GM19468 (cell line): ENCODE measurements around the gene S100A13.
A peak's percentile ranks its signal among the peaks of the same experiment; 100 is the strongest.
"Not testable (repeated sequence)": the region's sequence is repeated elsewhere in the genome, so short reads cannot be mapped to it uniquely, and the experiment has no call there.

Experiments
- ATAC-seq: cut with Tn5 transposase; IDR thresholded peaks from one replicate; pipeline ENCODE4 v1.9.1; 2021; ENCODE audit warnings: mild to moderate bottlenecking, moderate library complexity, moderate number of reproducible peaks; ENCODE audit not compliant: unreplicated experiment; ENCODE audit errors: extremely low read depth

Gene S100A13

DNA sequence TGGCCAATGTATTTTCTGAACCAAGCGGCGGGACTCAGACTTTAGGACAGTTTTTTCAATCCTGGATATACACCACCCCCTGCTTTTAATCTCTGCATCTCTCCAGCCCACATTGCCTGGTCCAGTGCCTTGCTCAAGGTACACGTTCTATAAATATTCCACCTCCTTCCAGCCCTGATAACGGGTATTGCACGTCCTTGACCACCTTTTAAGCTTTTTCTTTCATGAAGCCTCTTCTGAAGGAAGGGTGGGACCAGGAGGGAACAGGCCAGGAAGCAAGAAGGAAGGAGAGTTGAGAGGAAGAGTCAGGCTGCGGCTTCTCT, 17.8 kb downstream of the S100A13 start:
- ATAC-seq = no peak

DNA sequence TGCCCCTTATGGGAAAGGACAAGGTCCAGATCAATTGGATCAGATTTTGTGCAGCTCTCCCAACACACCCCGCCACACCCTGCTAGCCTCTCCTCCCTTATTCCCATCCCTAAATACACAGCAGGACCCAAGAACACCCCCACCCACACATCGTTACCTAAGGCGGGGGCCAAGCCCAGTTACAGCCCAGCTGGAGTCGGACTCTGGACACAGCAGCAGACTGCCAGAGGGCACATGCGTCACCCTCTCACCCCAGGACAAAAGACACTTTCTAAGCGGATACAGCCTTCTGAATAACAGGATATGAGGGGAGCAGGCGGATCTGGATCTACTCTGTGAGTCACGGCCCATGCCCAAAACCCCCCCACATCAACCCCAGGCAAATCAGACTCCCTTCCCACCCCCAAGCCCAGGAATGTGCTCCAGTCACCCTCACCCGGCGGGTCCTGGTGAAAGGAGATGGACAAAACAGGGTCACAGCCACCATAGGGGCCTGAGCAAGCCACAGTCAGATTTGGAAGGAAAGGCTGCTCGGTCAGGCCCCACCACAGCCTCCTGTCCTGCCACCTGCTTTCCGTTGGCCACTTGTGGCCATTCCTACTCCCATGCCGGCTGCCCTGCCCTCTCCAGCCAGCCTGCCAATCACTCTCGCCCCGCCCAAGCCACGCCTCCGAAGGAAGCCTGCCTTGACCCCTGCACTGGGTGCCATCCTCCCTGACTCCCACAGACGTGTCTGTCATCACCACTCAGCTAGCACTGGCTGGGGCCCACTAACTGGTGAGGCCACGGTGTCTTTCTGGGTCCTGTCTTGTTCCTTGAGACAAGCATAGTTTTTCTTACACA, 18.3 kb downstream of the S100A13 start:
- ATAC-seq = no peak

DNA sequence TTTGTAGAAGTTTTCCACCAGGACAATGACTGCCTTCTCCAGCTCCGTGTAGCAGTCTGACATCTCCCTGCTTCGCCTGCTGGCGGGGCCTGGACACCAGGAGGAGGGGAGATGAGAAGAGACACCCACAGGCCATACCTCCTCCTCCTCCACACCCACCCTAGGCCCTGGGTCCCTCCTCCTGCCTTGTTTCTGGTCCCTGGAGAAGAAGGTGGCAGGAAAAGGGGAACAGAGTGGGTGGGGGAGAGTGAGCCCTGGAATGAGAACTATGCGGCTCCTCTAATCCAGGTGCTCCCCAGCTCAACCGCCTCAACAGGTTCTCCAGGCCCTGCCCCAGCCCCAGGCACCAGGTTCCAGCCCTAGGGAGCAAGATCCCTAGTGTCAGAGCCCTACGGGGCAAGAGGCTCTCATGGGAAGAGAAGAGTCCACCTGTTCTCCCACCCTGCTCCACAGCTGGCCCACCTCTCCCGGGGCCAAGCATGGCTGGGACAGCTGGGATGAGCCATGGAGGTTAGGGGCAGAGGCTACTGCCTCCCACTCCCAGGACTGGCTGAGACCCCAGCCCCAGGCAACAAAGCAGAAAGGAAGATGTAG, 19.1 kb downstream of the S100A13 start:
- no peak for ATAC-seq

DNA sequence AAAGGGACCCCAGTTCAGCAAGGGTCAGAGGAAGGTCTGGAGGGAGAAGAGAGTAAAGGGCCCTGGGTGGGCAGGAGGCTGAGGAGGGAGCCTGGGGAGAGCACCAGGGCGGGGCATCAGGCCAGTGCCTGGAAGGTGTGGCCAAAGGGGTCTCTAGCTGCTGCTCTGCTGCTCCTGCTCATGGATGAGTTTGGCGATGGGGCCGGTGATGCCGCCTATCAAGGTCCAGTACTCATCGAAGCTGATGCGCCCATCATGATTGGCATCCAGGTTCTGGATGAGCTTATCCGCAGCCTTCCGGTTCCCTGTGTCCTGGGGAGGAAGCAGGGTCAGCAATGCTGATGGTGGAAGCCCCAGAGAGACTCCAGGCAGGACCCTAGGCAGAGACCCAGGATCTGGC, 19.9 kb downstream of the S100A13 start:
- ATAC-seq = no peak

DNA sequence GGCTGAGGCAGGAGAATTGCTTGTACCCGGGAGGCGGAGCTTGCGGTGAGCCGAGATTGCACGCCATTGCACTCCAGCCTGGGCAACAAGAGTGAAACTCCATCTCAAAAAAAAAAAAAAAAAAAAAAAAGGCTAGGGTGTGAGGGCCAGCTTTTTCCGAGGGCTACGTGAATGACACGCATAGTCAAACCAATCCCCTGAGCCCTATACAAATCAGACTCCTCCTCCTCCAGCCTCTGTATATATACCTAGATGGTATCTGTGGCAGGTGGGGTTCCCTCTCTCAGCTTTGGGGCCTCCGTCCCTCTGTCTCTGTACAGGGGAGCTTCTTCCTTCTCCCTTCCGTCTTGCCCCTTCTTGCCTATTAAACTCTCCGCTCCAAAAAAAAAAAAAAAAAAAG, 21.1 kb downstream of the S100A13 start:
- ATAC-seq = no peak

DNA sequence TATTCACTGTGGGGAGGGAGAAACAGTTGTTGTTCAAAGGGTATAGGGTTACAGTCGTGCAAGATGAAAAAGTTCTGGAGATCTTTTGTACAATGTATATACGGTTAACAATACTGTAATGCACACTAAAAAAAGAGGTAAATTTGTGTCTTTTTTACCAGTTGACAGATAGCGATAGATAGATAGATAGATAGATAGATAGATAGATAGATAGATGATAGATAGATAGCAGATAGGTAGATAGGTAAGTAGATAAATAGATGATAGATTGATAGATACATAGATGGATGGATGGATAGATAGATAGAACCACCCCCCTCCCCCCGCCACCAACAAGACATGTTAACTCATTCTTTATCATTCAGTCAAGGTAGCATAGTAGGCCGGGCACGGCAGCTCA, 24.6 kb downstream of the S100A13 start:
- ATAC-seq = no peak

DNA sequence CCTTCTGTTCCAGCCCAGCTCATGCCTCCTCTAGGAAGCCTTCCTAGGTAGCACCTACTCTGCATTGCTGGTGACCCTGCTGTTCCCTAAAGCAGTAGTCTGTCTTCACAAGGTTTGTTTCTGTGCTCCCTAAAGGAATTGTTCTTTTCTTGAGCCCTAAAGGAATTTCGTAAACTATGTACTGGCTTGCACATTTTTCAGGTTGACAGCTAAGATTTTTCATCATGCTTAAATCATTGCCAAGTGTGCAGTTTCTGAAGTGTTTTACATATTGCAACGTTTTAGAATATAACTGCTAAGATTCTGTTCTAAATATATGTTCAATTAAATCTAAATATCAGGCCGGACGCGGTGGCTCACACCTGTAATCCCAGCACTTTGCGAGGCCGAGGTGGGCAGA, 27.5 kb downstream of the S100A13 start:
- no peak for ATAC-seq

DNA sequence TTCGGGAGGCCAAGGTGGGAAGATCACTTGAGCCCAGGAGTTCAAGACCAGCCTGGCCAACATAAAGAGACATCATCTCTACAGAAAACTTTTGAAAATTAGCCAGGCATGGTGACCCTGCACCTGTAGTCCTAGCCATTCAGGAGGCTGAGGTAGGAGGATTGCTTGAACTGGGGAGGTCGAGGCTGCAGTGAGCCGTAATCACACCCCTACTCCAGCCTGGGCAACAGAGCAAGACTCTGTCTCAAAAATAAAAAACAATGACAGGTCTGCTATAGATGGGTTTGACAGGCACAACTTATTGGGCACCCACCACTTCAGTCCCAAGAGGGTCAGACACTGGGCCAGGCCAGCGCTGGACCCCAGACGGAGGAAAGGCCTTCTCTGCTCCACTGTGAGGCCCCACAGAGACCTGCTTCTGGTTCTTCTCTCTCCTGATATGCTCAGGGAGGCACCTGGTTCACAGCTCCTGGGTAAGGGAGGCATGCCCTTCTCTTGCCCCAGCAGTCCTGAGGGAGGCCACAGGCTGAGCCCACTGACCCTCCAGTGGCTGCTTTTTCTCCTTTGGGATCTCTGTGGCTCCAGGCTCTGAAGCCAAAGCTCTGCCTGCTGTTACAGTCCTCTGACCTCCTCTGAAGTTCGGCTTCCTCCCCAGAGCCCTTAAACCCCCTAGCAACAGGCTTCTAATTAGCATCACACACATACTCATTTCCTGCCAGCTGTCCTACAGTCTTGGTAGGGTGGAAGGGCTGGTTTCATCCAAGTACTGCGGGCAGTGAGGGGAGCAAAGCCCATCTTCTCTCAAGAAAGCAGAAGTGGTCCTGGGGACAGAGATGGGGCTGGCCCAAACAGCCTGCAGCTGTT, 28.8 kb downstream of the S100A13 start:
- ATAC-seq = peak; percentile 92

DNA sequence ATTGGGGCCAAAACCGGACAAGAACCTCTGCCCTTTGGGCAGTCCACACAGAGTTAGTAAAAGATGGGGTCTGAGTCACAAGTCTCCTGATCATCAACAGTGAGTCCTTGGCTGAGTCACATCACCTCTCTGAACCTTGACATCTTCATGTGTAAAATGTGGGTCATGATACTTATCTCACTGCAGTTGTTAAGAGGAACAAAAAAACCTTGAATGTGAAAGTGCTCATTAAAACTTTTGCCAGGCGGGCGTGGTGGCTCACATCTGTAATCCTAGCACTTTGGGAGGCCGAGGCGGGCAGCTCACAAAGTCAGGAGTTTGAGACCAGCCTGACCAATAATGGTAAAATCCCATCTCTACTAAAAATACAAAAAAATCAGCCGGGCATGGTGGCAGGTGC, 30.1 kb downstream of the S100A13 start:
- no peak for ATAC-seq

DNA sequence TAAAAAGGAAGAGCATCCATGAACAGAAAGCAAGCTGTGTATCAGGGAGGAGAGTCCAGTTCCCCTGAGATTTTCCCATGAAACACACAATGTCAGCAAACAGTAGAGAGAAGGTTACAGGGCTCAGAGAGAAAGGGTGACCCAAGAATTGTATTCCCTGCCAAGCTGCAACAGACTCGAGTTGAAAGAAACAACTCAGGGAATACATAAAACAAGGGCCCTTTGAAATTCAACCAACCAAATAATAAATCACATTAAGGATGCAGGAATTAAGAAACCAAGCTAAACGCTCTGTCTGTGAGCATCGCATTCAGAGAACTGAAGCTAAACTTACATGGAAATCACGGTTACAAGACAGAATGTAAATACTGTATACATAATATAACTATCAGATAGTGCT, 34.6 kb downstream of the S100A13 start:
- no peak for ATAC-seq

DNA sequence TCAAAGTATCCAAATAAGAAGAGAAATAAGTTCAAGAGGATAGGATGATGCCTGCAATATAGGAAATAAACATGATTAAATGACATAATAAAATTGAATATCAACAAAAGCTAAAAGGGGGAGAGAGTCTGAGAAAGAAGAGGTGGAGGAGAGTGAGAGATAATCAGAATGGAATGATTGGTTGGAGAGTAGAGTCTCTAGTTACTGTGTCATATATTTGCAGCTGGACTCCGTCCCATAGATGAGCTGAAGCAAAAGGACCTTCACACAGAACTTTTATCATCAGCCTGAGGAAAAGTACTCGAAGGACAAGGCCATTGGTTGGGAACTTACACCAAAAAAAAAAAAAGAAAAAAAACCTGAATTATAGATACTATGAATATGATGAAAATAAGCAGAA, 38.8 kb downstream of the S100A13 start:
- ATAC-seq = no peak

DNA sequence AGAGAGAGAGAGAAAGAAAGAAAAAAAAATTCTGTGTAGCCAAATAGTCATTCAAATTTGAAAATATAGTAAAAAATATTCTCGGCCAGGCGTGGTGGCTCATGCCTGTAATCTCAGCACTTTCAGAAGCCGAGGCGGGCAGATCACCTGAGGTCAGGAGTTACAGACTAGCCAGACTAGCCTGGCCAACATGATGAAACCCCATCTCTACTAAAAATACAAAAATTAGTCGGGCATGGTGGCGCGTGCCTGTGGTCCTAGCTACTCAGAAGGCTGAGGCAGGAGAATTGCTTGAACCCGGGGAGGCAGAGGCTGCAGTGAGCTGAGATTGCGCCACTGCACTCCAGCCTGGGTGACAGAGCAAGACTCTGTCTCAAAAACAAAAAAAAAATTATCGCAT, 39.3 kb downstream of the S100A13 start:
- not testable (repeated sequence) for ATAC-seq

DNA sequence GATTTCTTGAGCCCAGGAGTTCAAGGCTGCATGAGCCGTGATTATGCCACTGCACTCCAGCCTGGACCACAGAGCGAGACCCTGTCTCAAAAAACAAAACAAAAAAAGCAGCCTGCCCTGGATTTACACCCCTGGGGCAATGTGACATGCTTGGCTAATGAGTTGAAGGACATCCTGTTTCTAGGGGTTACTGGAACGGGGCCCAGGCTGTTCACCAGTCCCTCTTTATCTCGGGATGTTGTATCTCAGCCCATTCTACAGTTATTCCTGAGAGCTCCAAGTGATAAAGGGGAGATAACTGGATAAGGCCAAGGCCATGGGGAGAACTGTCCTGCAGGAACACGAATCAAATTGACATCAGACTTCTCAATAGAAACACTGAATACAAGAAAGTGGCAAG, 40.0 kb downstream of the S100A13 start:
- no peak for ATAC-seq

DNA sequence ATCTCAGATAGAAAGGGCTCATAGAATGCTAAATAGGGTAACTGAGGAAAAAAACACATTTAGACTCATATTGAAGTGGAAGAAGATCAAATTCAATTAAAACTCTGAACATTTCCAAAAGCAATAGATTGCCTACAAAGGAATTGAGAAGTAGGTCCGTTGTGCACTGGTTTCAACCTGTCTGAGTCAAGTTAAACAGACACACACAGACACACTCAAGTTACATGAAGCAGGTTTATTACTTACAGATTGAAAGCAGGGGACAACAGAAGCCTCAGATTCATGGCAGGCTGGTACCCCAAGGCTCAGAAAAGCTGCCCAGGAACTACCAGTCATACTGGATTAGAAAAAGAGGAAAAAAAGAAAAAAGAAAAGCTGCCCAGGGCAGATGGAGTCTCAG, 41.0 kb downstream of the S100A13 start:
- ATAC-seq = no peak

DNA sequence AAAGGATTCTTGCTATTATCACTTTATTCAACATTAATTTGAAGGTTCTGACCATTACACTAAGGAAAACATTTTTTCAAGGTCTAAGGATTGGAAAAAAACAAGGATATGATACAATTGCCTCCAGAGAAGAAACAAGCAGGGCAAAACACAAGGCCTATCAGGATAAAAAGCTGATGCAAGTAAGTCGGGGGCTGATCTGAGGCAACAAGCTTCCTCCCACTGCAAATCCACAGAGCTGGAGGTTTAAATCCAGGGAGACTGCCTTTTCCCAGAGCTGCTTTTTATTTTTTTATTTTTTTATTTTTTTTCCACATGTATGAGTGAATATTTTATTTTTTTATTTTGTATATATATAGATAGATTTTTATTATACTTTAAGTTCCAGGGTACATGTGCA, 42.3 kb downstream of the S100A13 start:
- no peak for ATAC-seq

DNA sequence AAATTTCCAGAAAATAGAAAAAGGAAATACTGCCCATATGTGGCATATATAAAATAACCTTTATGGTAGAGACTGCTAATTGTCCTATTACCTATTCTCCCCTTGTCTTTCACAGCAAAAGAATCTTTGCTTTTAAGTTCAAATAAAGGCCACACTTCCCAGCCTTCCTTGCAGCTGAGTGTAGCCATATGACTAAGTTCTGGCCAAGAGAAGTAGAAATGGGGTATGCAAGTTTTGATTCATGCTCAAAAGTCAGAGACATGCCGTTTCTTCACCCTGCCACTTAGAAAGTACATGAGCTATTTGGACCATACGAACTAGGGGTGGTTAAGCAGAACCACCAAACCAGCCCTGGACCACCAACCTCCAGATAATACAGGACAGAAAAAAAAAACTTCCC, 43.3 kb downstream of the S100A13 start:
- no peak for ATAC-seq

DNA sequence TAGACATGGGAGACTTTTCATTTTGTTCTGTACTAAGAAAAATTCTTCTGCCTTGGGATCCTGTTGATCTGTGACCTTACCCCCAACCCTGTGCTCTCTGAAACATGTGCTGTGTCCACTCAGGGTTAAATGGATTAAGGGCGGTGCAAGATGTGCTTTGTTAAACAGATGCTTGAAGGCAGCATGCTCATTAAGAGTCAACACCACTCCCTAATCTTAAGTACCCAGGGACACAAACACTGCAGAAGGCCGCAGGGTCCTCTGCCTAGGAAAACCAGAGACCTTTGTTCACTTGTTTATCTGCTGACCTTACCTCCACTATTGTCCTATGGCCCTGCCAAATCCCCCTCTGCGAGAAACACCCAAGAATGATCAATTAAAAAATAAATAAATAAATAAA, 43.8 kb downstream of the S100A13 start:
- ATAC-seq = not testable (repeated sequence)

DNA sequence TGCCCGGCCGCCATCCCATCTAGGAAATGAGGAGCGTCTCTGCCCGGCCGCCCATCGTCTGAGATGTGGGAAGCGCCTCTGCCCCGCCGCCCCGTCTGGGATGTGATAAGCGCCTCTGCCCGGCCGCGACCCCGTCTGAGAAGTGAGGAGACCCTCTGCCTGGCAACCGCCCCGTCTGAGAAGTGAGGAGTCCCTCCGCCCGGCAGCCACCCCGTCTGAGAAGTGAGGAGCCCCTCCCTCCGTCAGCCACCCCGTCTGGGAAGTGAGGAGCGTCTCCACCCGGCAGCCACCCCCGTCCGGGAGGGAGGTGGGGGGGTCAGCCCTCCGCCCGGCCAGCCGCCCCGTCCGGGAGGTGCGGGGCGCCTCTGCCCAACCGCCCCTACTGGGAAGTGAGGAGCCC, 44.5 kb downstream of the S100A13 start:
- ATAC-seq = not testable (repeated sequence)

DNA sequence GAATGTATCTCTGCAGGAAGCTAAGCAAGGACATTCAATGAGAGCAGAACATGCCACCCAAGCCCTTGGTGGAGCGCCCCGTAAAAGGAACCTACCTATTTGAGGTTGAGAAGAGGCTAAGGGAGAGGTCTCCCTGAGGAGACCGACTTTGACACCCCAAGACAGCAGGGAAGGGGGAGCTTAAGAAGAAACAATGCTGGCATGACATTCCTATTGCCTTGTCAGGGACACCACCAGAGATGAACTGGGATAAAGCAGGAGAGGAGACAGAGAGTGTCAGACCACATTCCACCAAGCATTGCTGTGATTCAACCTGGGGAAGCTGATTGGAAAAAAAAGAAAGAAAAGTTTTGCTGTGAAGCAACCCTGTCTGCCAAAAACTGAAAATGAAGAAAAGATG, 48.4 kb downstream of the S100A13 start:
- no peak for ATAC-seq

DNA sequence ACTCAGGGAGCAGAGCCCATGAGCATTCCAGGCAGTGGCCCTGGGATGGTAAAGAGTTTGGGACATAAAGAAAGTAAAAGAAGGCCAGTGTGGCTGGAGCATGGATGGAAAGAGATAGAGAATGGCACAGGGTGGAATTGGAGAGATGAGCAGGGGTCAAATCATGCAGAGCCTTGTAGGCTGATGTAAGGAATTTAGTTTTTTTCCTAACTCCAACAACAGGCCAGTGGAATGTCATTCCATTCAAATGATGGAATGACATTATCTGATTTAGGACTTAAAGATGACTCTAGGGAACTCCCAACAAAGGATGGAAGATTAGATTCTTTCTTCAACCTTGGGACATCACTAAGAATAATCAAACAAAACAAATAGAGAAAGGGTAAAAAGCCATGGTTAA, 48.8 kb downstream of the S100A13 start:
- no peak for ATAC-seq

DNA sequence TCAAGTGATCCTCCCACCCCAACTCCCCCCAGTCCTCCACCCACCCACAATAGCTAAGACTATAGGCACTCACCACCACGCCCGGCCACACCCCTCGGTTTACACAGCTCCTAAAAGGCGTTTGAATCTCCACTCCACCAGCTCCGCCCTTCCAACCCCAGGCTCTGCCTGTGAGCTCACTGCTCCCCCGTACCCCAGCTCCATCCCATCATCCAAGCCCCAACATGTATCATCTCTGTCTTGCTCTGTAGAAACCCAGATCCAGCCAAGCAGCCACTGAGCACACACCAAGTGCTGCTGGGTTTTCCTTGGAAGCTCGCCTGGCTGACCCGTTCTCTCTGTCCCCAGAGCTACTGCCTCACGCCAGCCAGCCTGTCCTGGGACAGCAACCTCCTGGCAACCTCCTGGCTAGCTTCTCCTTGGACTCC, 49.7 kb downstream of the S100A13 start:
- ATAC-seq = no peak
